Trophoblast cell (in vitro differentiated cells and primary cell): ENCODE data around the gene SLC39A2.
A peak's percentile ranks its signal among the peaks of the same experiment; 100 is the strongest.

Experiments
- DNase-seq, 2 donors: peaks; one replicate each; pipeline ENCODE4 v3.0.0-alpha.2; 2016
- H2AFZ ChIP-seq: 2 replicates; pipeline ENCODE4 v1.6.1; 2013; ENCODE audit warnings: low read length, moderate library complexity, mild to moderate bottlenecking; ENCODE audit not compliant: insufficient read depth, poor library complexity
- H2AK5ac ChIP-seq: 2 replicates; pipeline ENCODE4 v1.6.1; 2013; ENCODE audit warnings: mild to moderate bottlenecking, low read length
- H2BK120ac ChIP-seq: 2 replicates; pipeline ENCODE4 v1.6.1; 2013; ENCODE audit warnings: low read length, mild to moderate bottlenecking, moderate library complexity; ENCODE audit not compliant: insufficient read depth, poor library complexity
- H2BK12ac ChIP-seq: 2 replicates; pipeline ENCODE4 v1.6.1; 2013; ENCODE audit warnings: mild to moderate bottlenecking, low read length, moderate library complexity
- H2BK5ac ChIP-seq: 2 replicates; pipeline ENCODE4 v1.6.1; 2013; ENCODE audit warnings: low read length, low read depth, moderate library complexity, mild to moderate bottlenecking; ENCODE audit not compliant: poor library complexity
- H3K14ac ChIP-seq: 2 replicates; pipeline ENCODE4 v1.6.1; 2013; ENCODE audit warnings: mild to moderate bottlenecking, low read length
- H3K18ac ChIP-seq: 2 replicates; pipeline ENCODE4 v1.6.1; 2013; ENCODE audit warnings: mild to moderate bottlenecking, low read length
- H3K23ac ChIP-seq: 2 replicates; pipeline ENCODE4 v1.6.1; 2013; ENCODE audit warnings: low read length
- H3K27ac ChIP-seq: 2 replicates; pipeline ENCODE4 v1.5.1; 2013; ENCODE audit warnings: low read depth, mild to moderate bottlenecking, inconsistent platforms, low read length, moderate library complexity
- H3K27me3 ChIP-seq: 2 replicates; pipeline ENCODE4 v1.6.1; 2013; ENCODE audit warnings: inconsistent platforms, mild to moderate bottlenecking, low read length, moderate library complexity; ENCODE audit not compliant: insufficient read depth
- H3K36me3 ChIP-seq, 2 experiments: 1 replicate in 1 of 2; 2 replicates in 1 of 2; pipeline ENCODE4 v1.6.1; 2013; ENCODE audit warnings: low read length in 2 of 2, mild to moderate bottlenecking in 2 of 2, moderate library complexity in 1 of 2; ENCODE audit not compliant: insufficient read depth in 2 of 2, control insufficient read depth in 1 of 2
- H3K4ac ChIP-seq: 2 replicates; pipeline ENCODE4 v1.6.1; 2013; ENCODE audit warnings: low read depth, mild to moderate bottlenecking, low read length, moderate library complexity
- H3K4me1 ChIP-seq, 2 experiments: 1 replicate in 1 of 2; 2 replicates in 1 of 2; pipeline ENCODE4 v1.6.1; 2013; ENCODE audit warnings: low read length in 2 of 2, mild to moderate bottlenecking in 2 of 2, moderate library complexity in 1 of 2; ENCODE audit not compliant: insufficient read depth in 2 of 2, control insufficient read depth in 1 of 2
- H3K4me2 ChIP-seq: 2 replicates; pipeline ENCODE4 v1.6.1; 2013; ENCODE audit warnings: inconsistent platforms, mild to moderate bottlenecking, low read length, moderate library complexity
- H3K4me3 ChIP-seq: 2 replicates; pipeline ENCODE4 v1.5.1; 2013; ENCODE audit warnings: mild to moderate bottlenecking, low read depth, low read length, inconsistent platforms
- H3K79me1 ChIP-seq: one replicate; pipeline ENCODE4 v1.6.1; 2013; ENCODE audit warnings: low read length
- H3K79me2 ChIP-seq: 2 replicates; pipeline ENCODE4 v1.6.1; 2013; ENCODE audit warnings: low read length, mild to moderate bottlenecking; ENCODE audit not compliant: control insufficient read depth, insufficient read depth, poor library complexity
- H3K9ac ChIP-seq: 2 replicates; pipeline ENCODE4 v1.6.1; 2013; ENCODE audit warnings: mild to moderate bottlenecking, low read length
- H3K9me3 ChIP-seq: 2 replicates; pipeline ENCODE4 v1.6.1; 2013; ENCODE audit warnings: low read depth, mild to moderate bottlenecking, control low read depth, inconsistent platforms, low read length; ENCODE audit not compliant: insufficient read depth
- H4K12ac ChIP-seq: 2 replicates; pipeline ENCODE4 v1.6.1; 2013; ENCODE audit warnings: low read depth, mild to moderate bottlenecking, low read length, moderate library complexity
- H4K8ac ChIP-seq: 2 replicates; pipeline ENCODE4 v1.6.1; 2013; ENCODE audit warnings: low read depth, mild to moderate bottlenecking, low read length, moderate library complexity
- H4K91ac ChIP-seq: one replicate; pipeline ENCODE4 v1.6.1; 2013; ENCODE audit warnings: low read depth, mild to moderate bottlenecking, low read length, moderate library complexity
- WGBS: extraction: QIAGEN DNeasy Blood & Tissue Kit; methylation state at CpG from one replicate; pipeline ENCODE4 v1.1.7; 2013; ENCODE audit warnings: missing lambda C conversion rate; ENCODE audit not compliant: insufficient read length, insufficient coverage; ENCODE audit errors: extremely low coverage; 5-methylcytosine and 5-hydroxymethylcytosine counted together

SLC39A2 gene

DNA sequence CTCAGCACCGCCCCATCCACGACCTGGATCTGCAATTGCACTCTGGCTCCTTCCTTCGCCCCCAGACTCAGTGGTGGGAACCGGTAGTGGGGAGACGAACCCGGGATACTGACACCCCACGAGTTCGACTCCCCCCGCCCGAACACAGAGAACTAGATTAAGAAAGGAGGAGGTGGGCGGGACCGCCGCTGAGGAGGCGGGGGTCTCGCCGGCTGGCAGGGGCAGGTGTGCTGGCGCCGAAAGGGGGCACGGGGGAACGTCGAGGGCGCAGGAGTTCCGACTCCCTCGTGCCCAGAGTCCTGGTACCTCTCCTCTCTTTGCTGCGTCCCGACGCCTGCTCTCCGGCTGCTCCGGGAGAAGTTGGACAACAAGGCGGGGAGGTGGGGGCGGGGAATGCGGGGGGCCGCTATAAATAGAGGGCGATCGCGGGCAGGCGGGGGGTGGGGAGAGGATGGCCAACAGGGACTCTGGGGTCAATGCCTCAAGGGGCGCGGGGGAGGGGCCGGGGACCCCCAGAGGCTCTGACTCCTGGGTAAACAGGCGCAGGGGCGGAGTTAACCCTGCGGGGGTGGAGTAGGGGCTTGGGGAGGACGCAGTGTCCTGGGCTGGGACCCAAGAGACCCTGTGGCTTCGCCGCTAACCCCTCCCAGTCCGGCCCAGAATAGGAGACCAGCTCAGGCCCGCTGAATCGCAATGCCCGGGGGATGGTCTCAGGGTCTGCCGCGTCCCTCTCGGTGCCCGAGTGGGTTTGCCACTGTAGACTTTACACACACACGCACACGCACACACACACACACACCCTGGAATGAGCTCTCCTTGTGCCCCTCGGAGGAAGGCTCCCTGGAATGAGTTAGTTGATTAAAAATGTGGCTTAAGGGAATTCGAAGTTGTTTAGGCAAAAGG is 26.5 kb downstream of the SLC39A2 start:
- peak overlapping the region; percentile 74 for H2BK120ac ChIP-seq
- H3K27me3 ChIP-seq, result no peaks in the 10 kb centered on the region
- peak overlapping the region; percentile 85 for H4K8ac ChIP-seq
- peaks cover 6% of the 10 kb centered on the region for H3K79me2 ChIP-seq
- peak overlapping the region; percentile 75 for H3K4me3 ChIP-seq
- DNase-seq, result no peak
- H3K14ac ChIP-seq, result peak overlapping the region; percentile 92
- peak overlapping the region; percentile 54 for H2BK5ac ChIP-seq
- peak overlapping the region; percentile 37 for H2BK12ac ChIP-seq
- H3K23ac ChIP-seq, result no peak overlapping the region
- peak overlapping the region; percentile 70 for H2AK5ac ChIP-seq
- WGBS, result no CpG with 5 or more reads among the region's 58 CpGs
- H3K9ac ChIP-seq, result no peak overlapping the region
- H3K4me2 ChIP-seq, result peak overlapping the region; percentile 93
- H3K9me3 ChIP-seq, result no peaks in the 10 kb centered on the region
- H4K12ac ChIP-seq, result peak overlapping the region; percentile 79
- H3K36me3 ChIP-seq, result no peaks in the 10 kb centered on the region
- H3K27ac ChIP-seq, result no peak overlapping the region
- H3K4me1 ChIP-seq, result peaks cover 27% of the 10 kb centered on the region in 2 experiments
- peak overlapping the region; percentile 94 for H3K18ac ChIP-seq
- H3K79me1 ChIP-seq, result peaks cover 9% of the 10 kb centered on the region
- peak overlapping the region; percentile 77 for H4K91ac ChIP-seq
- H2AFZ ChIP-seq, result peak overlapping the region; percentile 53
- peak overlapping the region; percentile 24 for H3K4ac ChIP-seq

DNA sequence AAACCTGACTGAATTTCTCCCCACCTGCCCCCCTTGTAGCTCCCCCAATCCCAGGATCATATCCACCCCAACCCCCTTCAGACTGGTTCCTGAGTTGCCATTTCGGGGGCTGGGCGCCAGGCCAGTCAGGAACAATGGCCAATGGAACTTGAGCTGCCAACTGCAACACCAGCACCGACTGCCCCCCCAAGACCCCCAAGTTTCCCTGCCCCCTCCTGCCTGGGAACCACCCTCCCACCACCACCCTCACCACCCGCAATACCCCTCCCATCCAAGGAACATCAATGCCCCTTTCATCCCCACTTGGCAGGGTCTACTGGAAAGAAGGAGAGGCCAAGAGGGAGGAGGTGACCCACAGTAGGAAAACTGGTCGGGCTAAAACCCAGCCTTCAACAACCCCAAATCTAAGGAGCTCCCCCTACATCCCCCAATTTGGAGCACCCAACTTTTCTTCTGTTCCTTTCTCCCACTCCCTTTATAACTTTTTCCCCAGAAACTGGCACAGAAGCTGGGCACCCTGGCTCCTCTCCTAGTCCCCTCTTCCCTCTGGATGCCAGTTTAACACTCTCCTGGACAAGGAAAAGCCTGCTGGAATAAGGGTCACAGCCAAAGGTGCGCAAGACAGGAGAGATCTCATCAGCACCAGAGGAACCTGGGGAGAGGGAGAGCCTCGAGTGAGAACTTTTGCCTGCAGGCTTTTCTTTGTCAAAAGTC is 27.3 kb downstream of the SLC39A2 start:
- no peak overlapping the region for H2BK5ac ChIP-seq
- no peaks in the 10 kb centered on the region for H3K27me3 ChIP-seq
- H3K4me1 ChIP-seq, result peaks cover 24 to 25% of the 10 kb centered on the region in 2 experiments
- no peak overlapping the region for H4K8ac ChIP-seq
- no peak overlapping the region for H3K4me3 ChIP-seq
- H3K4ac ChIP-seq, result no peak overlapping the region
- H2AFZ ChIP-seq, result peak overlapping the region; percentile 11
- no peak overlapping the region for H2BK120ac ChIP-seq
- no peak overlapping the region for H3K27ac ChIP-seq
- no peak overlapping the region for H3K9ac ChIP-seq
- no peak overlapping the region for H3K23ac ChIP-seq
- H4K91ac ChIP-seq, result peak overlapping the region; percentile 48
- H3K14ac ChIP-seq, result no peak overlapping the region
- H3K79me1 ChIP-seq, result peaks cover 9% of the 10 kb centered on the region
- no peak overlapping the region for H2BK12ac ChIP-seq
- H3K18ac ChIP-seq, result no peak overlapping the region
- WGBS, result no CpG with 5 or more reads among the region's 7 CpGs
- no peak overlapping the region for H2AK5ac ChIP-seq
- no peaks in the 10 kb centered on the region for H3K9me3 ChIP-seq
- H3K79me2 ChIP-seq, result peaks cover 6% of the 10 kb centered on the region
- no peak overlapping the region for H4K12ac ChIP-seq
- DNase-seq, result no peak
- H3K36me3 ChIP-seq, result no peaks in the 10 kb centered on the region
- H3K4me2 ChIP-seq, result no peak overlapping the region

DNA sequence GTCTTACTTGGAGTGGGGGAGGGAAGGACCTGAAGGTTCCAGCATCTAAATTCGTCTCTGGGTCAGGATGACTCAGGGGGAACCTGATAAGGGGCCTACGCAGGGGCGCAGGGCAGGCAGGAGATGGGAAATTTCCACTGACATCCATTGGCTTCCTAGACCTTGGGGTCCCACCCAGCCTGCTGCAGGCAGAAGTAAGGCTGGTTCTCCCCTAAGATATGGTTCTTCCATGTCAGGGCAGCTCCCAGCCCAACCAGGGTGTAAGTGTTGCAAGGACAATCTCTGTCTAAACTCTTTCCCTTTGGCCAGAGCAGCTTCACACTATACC is 27.9 kb downstream of the SLC39A2 start:
- Histone ChIP-seq H4K12ac (no peak overlapping the region), H3K4ac (no peak overlapping the region), H3K9ac (no peak overlapping the region), H2BK5ac (no peak overlapping the region), H4K8ac (no peak overlapping the region), H3K14ac (no peak overlapping the region), H3K23ac (no peak overlapping the region), H3K27ac (no peak overlapping the region), H3K79me2 (peaks cover 6% of the 10 kb centered on the region), H4K91ac (no peak overlapping the region), H3K18ac (no peak overlapping the region), H3K27me3 (no peaks in the 10 kb centered on the region), H3K4me1 (peaks cover 23 to 24% of the 10 kb centered on the region in 2 experiments), H3K4me3 (no peak overlapping the region), H2BK120ac (no peak overlapping the region), H3K9me3 (peaks cover 2% of the 10 kb centered on the region), H3K4me2 (no peak overlapping the region), H2AFZ (no peak overlapping the region), H3K79me1 (peaks cover 9% of the 10 kb centered on the region), H3K36me3 (no peaks in the 10 kb centered on the region), H2BK12ac (no peak overlapping the region), H2AK5ac (no peak overlapping the region)
- no peak for DNase-seq
- WGBS, result no CpG with 5 or more reads among the region's 3 CpGs

DNA sequence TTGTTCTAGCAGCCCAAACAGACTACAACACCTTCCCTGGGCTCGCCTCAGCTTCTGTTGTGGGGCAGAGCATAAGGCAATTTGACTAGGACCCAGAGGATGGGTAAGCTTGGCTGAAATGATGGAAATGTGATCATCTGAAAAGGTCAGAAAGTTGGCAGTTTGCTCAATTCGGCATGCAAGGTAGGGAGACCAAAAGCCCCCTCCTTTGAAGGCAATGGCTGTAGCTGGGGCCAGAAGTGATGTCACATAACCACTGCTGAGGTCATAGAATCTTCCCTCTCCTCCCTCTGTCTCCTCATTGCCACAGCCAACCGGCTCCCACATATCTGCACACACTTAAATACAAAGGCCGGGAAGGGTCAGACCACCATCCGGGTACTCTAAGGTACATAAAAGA is 30.8 kb downstream of the SLC39A2 start, which contains the start of gene TPPP2:
TSS of gene TPPP2 (plus strand) at position 301 of the 400 bp plus-strand sequence. CDS start 365 bp downstream, outside the sequence.
- Histone ChIP-seq H3K27ac (no peak within 1 kb of the TSS), H3K4me3 (no peak within 1 kb of the TSS), H3K27me3 (no peaks in the 10 kb centered on the region), H3K9ac (no peak within 1 kb of the TSS), H3K4me2 (no peak within 1 kb of the TSS), H3K14ac (no peak within 1 kb of the TSS), H3K79me1 (peaks cover 5% of the 10 kb centered on the region), H3K18ac (no peak within 1 kb of the TSS), H3K36me3 (no peaks in the 10 kb centered on the region), H2AK5ac (no peak within 1 kb of the TSS), H4K8ac (no peak within 1 kb of the TSS), H2BK12ac (no peak within 1 kb of the TSS), H4K12ac (no peak within 1 kb of the TSS), H3K79me2 (peaks cover 2% of the 10 kb centered on the region), H3K4ac (no peak within 1 kb of the TSS), H4K91ac (no peak within 1 kb of the TSS), H3K9me3 (peaks cover 2% of the 10 kb centered on the region), H3K4me1 (peaks cover 16 to 17% of the 10 kb centered on the region in 2 experiments), H3K23ac (no peak within 1 kb of the TSS), H2AFZ (no peak within 1 kb of the TSS), H2BK5ac (no peak within 1 kb of the TSS), H2BK120ac (no peak within 1 kb of the TSS)
- no CpG with 5 or more reads among the region's 5 CpGs for WGBS
- DNase-seq, result no peak
